ENCODE data around the gene KAT5. TPM values are rescaled to one million over a fixed set of nuclear protein-coding genes. Genes with fewer than 3 reads are reported as not detected.

KAT5 gene
- total and polyA plus RNA-seq, 2 experiments from 2014 or later, result 33.3 to 34.8 TPM

DNA sequence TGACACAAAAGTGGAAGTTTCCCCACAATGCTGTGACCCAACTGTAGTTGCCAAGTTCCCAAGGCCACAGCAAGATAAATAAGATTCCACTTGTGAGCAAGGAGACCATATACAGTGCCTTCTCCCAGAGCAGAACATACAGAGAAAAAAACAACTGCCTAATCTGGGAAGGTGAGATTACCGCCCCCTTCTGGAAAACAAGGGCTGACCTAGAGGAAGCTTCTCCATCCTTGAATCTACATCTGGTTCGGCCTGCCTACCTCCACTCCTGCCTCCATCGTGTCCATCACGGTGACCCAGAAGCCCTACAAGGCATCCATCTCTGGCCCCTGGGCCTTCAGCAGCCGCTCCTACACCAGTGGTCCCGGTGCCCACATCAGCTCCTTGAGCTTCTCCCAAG lies 14.6 kb downstream of the KAT5 start:
- Mint-ChIP-seq H3K4me3 (no peak overlapping the region), H3K27ac (no peak overlapping the region), H3K9me3 (0 out of 3 replicates have a peak, but pooled peaks cover under 1% of the 10 kb centered on the region), H3K27me3 (ENCODE audit: insufficient read depth, low read depth, poor library complexity) (peaks cover 3% of the 10 kb centered on the region), H3K4me1 (no peaks in the 10 kb centered on the region), H3K36me3 (ENCODE audit: low read depth) (no peaks in the 10 kb centered on the region)
- Histone ChIP-seq H3K4me2 (no peak overlapping the region), H3F3A (replicated peaks; ENCODE audit: low read depth) (0 out of 2 replicates have a peak, but pooled peaks cover 2% of the 10 kb centered on the region), H3K4me3 (no peak overlapping the region), H3K36me3 (ENCODE audit: insufficient read depth) (no peaks in the 10 kb centered on the region), H3K9me2 (ENCODE audit: insufficient read depth) (no peaks in the 10 kb centered on the region), H2AFZ (peak overlapping the region; percentile 59; the same call in 1 of the 2 replicates), H3K27me3 (ENCODE audit: insufficient read depth) (no peaks in the 10 kb centered on the region), H4K20me1 (replicated peaks; ENCODE audit: insufficient read depth) (no peaks in the 10 kb centered on the region), H3K4me1 (ENCODE audit: insufficient read depth) (no peaks in the 10 kb centered on the region), H3K27ac (ENCODE audit: low read depth) (no peak overlapping the region), H3K79me2 (replicated peaks; ENCODE audit: insufficient read depth) (no peaks in the 10 kb centered on the region)
- TF ChIP-seq JUNB (IDR thresholded peaks at IDR 0.05; ENCODE audit: unreplicated experiment), result no peak
- TF ChIP-seq, protein P1, sequence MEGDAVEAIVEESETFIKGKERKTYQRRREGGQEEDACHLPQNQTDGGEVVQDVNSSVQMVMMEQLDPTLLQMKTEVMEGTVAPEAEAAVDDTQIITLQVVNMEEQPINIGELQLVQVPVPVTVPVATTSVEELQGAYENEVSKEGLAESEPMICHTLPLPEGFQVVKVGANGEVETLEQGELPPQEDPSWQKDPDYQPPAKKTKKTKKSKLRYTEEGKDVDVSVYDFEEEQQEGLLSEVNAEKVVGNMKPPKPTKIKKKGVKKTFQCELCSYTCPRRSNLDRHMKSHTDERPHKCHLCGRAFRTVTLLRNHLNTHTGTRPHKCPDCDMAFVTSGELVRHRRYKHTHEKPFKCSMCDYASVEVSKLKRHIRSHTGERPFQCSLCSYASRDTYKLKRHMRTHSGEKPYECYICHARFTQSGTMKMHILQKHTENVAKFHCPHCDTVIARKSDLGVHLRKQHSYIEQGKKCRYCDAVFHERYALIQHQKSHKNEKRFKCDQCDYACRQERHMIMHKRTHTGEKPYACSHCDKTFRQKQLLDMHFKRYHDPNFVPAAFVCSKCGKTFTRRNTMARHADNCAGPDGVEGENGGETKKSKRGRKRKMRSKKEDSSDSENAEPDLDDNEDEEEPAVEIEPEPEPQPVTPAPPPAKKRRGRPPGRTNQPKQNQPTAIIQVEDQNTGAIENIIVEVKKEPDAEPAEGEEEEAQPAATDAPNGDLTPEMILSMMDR (conservative IDR thresholded peaks at IDR 0.05; ENCODE audit: low read depth in 2 of 2), result peak; percentile 51 to 55
- DNase-seq (ENCODE audit: low spot score) (peak; percentile 41), ATAC-seq (peak; percentile 82)

DNA sequence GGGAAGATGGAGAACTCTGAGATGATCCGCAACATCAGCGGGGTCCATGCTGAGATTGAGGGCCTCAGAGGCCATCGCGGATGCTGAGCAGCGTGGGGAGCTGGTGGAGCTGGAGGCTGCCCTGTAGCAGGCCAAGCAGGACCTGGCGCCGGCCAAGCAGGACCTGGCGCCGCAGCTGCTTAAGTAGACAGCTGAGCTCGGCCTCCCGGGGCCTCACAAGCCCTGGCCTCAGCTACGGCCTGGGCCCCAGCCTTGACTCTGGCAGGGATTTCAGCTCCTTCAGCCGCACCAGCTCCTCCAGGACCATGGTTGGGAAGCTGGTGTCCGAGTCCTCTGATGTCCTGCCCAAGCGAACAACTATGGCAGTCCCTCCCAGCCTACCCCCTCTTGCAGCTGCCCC lies 15.8 kb downstream of the KAT5 start:
- no peaks in the 10 kb centered on the region for H3K9me2 ChIP-seq (ENCODE audit: insufficient read depth)
- DNase-seq (ENCODE audit: low spot score) (no peak), ATAC-seq (no peak)
- peaks cover 6% of the 10 kb centered on the region; the same call in 2 of the 3 replicates for H3K9me3 Mint-ChIP-seq
- H3K4me3 ChIP-seq, result no peak overlapping the region
- H4K20me1 ChIP-seq (replicated peaks; ENCODE audit: insufficient read depth), result no peaks in the 10 kb centered on the region
- H3K27me3 ChIP-seq (ENCODE audit: insufficient read depth), result no peaks in the 10 kb centered on the region
- H3K4me2 ChIP-seq, result no peak overlapping the region
- no peak overlapping the region for H2AFZ ChIP-seq
- no peak overlapping the region for H3K27ac Mint-ChIP-seq
- H3K36me3 ChIP-seq (ENCODE audit: insufficient read depth), result no peaks in the 10 kb centered on the region
- H3K4me1 ChIP-seq (ENCODE audit: insufficient read depth), result no peaks in the 10 kb centered on the region
- H3K27ac ChIP-seq (ENCODE audit: low read depth), result no peak overlapping the region
- H3K4me1 Mint-ChIP-seq, result no peaks in the 10 kb centered on the region
- no peak overlapping the region for H3K4me3 Mint-ChIP-seq
- no peaks in the 10 kb centered on the region for H3K79me2 ChIP-seq (replicated peaks; ENCODE audit: insufficient read depth)
- peaks cover 3% of the 10 kb centered on the region for H3K27me3 Mint-ChIP-seq (ENCODE audit: insufficient read depth, low read depth, poor library complexity)
- no peaks in the 10 kb centered on the region for H3K36me3 Mint-ChIP-seq (ENCODE audit: low read depth)
- no peaks in the 10 kb centered on the region for H3F3A ChIP-seq (replicated peaks; ENCODE audit: low read depth)
- no peak for TF ChIP-seq JUNB (IDR thresholded peaks at IDR 0.05; ENCODE audit: unreplicated experiment)
- TF ChIP-seq ETS1 (IDR thresholded peaks at IDR 0.05), result no peak
- no peak for TF ChIP-seq REST (IDR thresholded peaks at IDR 0.05; ENCODE audit: unreplicated experiment)
- TF ChIP-seq, protein P1 (conservative IDR thresholded peaks at IDR 0.05; ENCODE audit: low read depth in 2 of 2), result no peak
- no peak for TF ChIP-seq POLR2AphosphoS5 (IDR thresholded peaks at IDR 0.05; ENCODE audit: low read depth)
- no peak for TF ChIP-seq CREB1 (CRISPR knock-in tag; IDR thresholded peaks at IDR 0.05; ENCODE audit: low read depth)
- no peak for TF ChIP-seq ZNF331 (CRISPR knock-in tag; IDR thresholded peaks at IDR 0.05; ENCODE audit: low read depth)

Data from GM23338 (cell line).